ENCODE data around the gene HEXA.

The HEXA gene

DNA sequence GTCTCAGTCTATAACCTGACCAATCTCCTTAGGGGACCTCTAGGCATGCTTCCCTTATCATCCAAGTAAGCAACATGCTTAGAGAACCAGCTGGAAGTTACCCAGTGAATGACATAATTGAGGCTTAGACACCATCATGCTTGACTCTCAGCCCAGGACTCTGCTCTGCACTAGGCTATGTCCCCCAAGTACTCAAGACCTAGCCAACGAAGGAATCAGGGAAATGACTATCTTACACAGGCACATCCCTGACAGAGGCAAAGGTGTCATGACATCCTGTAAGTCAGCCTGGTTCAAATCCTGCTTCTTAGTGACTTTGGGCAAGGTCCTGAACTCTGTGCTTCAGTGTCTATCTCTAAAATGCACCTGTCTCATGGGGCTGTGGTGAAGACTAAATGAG, 31.2 kb downstream of the HEXA start:
- TF ChIP-seq, protein P1, sequence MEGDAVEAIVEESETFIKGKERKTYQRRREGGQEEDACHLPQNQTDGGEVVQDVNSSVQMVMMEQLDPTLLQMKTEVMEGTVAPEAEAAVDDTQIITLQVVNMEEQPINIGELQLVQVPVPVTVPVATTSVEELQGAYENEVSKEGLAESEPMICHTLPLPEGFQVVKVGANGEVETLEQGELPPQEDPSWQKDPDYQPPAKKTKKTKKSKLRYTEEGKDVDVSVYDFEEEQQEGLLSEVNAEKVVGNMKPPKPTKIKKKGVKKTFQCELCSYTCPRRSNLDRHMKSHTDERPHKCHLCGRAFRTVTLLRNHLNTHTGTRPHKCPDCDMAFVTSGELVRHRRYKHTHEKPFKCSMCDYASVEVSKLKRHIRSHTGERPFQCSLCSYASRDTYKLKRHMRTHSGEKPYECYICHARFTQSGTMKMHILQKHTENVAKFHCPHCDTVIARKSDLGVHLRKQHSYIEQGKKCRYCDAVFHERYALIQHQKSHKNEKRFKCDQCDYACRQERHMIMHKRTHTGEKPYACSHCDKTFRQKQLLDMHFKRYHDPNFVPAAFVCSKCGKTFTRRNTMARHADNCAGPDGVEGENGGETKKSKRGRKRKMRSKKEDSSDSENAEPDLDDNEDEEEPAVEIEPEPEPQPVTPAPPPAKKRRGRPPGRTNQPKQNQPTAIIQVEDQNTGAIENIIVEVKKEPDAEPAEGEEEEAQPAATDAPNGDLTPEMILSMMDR (IDR thresholded peaks at IDR 0.05; ENCODE audit: borderline replicate concordance, control extremely low read depth, extremely low read depth, insufficient read depth, missing control alignments) = no peak
- DNase-seq (ENCODE audit: low spot score) = no peak
- in situ Hi-C loops (cut with MboI; ENCODE audit: low sequenced_read_pairs, unreplicated experiment) = no loop called here

DNA sequence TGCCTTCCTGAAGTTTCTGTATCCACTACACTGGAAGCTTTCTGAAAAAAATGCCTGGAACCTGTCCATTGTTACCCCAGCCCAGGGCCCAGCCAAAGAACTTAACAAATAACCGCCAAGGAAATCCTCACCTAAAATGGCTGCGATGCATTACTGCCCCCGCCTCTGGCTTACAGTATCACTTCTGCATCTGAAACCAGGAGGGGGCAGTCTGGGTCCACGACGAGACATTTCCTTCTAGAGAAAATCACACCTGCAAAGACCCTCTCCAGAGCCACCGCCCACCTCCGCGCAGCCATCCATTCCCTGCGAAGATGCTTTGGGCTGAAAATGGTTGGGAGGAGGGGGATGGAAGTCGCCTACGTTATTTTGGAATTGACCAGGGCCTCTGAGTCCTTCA, 33.4 kb downstream of the HEXA start:
- peak; percentile 45 for DNase-seq (ENCODE audit: low spot score)
- TF ChIP-seq, protein P1 (IDR thresholded peaks at IDR 0.05; ENCODE audit: borderline replicate concordance, control extremely low read depth, extremely low read depth, insufficient read depth, missing control alignments) = no peak
- in situ Hi-C loops (cut with MboI; ENCODE audit: low sequenced_read_pairs, unreplicated experiment) = no loop called here

DNA sequence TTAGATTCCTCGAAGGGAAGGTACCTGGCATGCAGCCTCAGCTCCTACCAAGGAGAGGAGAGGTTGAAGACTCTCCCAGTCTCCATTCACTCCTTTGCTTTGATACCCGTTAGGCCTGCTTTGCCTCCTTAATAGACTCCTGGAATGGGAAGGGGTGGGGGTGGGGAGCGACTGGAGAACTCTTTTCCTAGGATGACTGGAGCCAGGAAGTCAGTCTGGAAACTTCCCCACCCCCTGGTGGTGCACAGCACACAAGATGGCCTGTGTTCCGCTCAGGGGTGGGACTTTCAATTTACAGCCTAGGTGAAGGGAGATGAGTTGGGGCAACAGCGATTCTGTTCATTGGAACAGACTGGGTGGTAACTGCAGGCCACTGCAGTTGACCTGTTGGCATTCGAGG, 34.5 kb downstream of the HEXA start:
- TF ChIP-seq, protein P1 (IDR thresholded peaks at IDR 0.05; ENCODE audit: borderline replicate concordance, control extremely low read depth, extremely low read depth, insufficient read depth, missing control alignments) = no peak
- no peak for DNase-seq (ENCODE audit: low spot score)
- in situ Hi-C loops (cut with MboI; ENCODE audit: low sequenced_read_pairs, unreplicated experiment) = no loop called here

DNA sequence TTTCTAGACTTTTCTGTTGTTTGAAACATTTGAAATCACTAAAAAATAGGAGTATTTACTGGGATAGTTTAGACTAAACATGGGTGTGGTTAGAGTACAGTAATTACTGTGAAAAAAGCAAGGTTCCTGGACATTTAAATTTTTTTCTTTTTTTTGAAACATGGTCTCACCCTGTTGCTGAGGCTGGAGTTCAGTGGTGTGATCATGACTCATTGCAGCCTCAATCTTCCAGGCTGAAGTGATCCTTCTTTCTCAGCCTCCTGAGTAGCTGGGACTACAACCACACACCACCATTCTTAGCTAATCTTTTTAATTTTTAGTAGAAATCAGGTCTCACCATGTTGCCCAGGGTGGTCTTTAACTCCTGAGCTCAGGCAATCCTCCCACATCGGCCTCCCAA, 35.4 kb downstream of the HEXA start:
- TF ChIP-seq, protein P1 (IDR thresholded peaks at IDR 0.05; ENCODE audit: borderline replicate concordance, control extremely low read depth, extremely low read depth, insufficient read depth, missing control alignments) = no peak
- in situ Hi-C loops (cut with MboI; ENCODE audit: low sequenced_read_pairs, unreplicated experiment) = no loop called here
- no peak for DNase-seq (ENCODE audit: low spot score)

DNA sequence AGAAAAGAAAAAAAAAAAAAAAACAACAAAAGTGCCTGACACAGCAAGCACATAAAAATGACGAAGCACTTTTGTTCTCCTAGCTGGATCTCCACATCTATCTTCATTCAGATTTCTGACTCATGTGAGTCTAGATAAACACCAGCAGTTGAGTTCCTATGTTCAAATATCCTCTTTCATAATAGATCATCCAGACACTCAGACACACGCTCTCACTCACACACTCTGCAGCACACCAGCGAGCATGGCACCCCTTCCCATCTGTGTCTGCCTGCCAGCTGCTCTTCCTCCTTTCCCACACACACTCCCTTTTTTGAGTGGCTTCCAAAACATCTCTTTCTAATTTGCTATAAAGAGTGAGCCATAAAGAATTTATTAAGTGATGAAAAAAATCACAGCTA, 36.0 kb downstream of the HEXA start:
- in situ Hi-C loops (cut with MboI; ENCODE audit: low sequenced_read_pairs, unreplicated experiment) = no loop called here
- TF ChIP-seq, protein P1 (IDR thresholded peaks at IDR 0.05; ENCODE audit: borderline replicate concordance, control extremely low read depth, extremely low read depth, insufficient read depth, missing control alignments) = no peak
- DNase-seq (ENCODE audit: low spot score) = no peak

DNA sequence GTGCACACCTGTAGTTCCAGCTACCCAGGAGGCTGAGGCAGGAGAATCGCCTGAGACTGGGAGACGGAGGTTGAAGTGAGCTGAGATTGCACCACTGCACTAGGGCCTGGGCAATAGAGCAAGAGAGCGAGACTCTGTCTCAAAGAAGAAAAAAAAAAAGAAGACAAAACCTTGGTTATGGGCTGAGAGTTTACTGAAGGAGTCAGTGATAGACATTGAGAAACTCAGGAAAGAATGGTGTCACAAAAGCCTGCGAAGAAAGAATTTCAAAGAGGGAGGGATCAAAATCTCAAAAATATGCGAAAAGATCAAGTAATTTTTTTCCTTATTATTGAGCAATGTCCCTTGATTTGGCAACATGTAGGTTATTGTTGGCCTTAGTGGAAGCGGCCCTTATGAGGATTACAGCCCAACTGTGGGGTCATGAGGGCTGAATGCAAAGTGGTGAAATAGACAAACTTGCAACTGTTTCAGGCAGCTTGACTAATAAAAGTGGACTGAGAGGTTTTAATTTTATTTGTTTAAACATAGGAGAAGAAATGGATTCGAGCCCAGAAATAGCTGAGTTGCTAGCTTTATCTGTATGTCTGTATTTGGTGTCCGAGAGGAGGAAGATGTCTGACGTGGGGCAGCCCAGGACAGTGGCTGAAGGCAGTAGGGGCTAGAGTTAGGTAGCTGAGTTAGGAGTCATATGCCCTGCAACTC, 37.0 kb downstream of the HEXA start:
- TF ChIP-seq, protein P1 (IDR thresholded peaks at IDR 0.05; ENCODE audit: borderline replicate concordance, control extremely low read depth, extremely low read depth, insufficient read depth, missing control alignments) = no peak
- no peak for DNase-seq (ENCODE audit: low spot score)
- in situ Hi-C loops (cut with MboI; ENCODE audit: low sequenced_read_pairs, unreplicated experiment) = no loop called here

Data from GM13976 (cell line).